A673 (cell line): ENCODE results near the gene GDA. TPM values are rescaled to one million over a fixed set of nuclear protein-coding genes. Genes with fewer than 3 reads are reported as not detected.

Experiments
- BruUV-seq: library from RNA; stranded (reverse); fragments of 400-500 nt; replicated peaks from 2 replicates; lab custom pipeline; 2021; lab: Mats Ljungman, UMichigan
- CTCF ChIA-PET: fragments of 300-600 bp; sonication (Branson Sonifier 250); formaldehyde crosslinking; loops from one replicate; lab custom pipeline; 2022; ENCODE audit warnings: antibody characterized with exemption; lab: Charles Lee
- POLR2A ChIA-PET: fragments of 300-600 bp; sonication (Branson Sonifier 250); formaldehyde crosslinking; loops from one replicate; lab custom pipeline; 2022; ENCODE audit warnings: antibody characterized with exemption; ENCODE audit not compliant: low non-redundant PET; lab: Charles Lee
- DNase-seq: peaks from one replicate; pipeline ENCODE4 v3.0.0-alpha.2; 2015; ENCODE audit warnings: low spot score
- H3K27ac ChIP-seq: fragments of 200-600 bp; sonication (generic); 2 replicates; pipeline ENCODE4 v1.5.1; 2016; ENCODE audit warnings: mixed run types, low read depth, mild to moderate bottlenecking, mixed read lengths, antibody characterized with exemption, low read length; ENCODE audit not compliant: poor library complexity, severe bottlenecking
- H3K27me3 ChIP-seq: fragments of 200-600 bp; sonication (generic); replicated peaks from 2 replicates; pipeline ENCODE4 v1.6.1; 2017; ENCODE audit warnings: mixed run types, low read depth, mild to moderate bottlenecking, mixed read lengths, antibody characterized with exemption, low read length; ENCODE audit not compliant: insufficient read depth, poor library complexity
- H3K36me3 ChIP-seq: fragments of 200-600 bp; sonication (generic); 2 replicates; pipeline ENCODE4 v1.6.1; 2016; ENCODE audit warnings: mixed run types, mild to moderate bottlenecking, mixed read lengths, antibody characterized with exemption, low read length; ENCODE audit not compliant: insufficient read depth, poor library complexity, severe bottlenecking
- H3K4me1 ChIP-seq: fragments of 200-600 bp; sonication (generic); 2 replicates; pipeline ENCODE4 v1.6.1; 2017; ENCODE audit warnings: mixed run types, mild to moderate bottlenecking, mixed read lengths, antibody characterized with exemption, low read length; ENCODE audit not compliant: insufficient read depth, poor library complexity, severe bottlenecking
- H3K4me3 ChIP-seq: fragments of 200-600 bp; sonication (generic); 2 replicates; pipeline ENCODE4 v1.5.1; 2016; ENCODE audit warnings: low read depth, mixed run types, mild to moderate bottlenecking, mixed read lengths, low read length; ENCODE audit not compliant: poor library complexity, severe bottlenecking
- H3K9me3 ChIP-seq: fragments of 200-600 bp; sonication (generic); 2 replicates; pipeline ENCODE4 v1.6.1; 2016; ENCODE audit warnings: mixed run types, low read depth, mild to moderate bottlenecking, mixed read lengths, antibody characterized with exemption, low read length; ENCODE audit not compliant: poor library complexity, severe bottlenecking
- EZH2 ChIP-seq: fragments of 200-600 bp; sonication (generic); IDR thresholded peaks from 2 replicates; pipeline ENCODE4 v1.6.1; 2017; ENCODE audit warnings: borderline replicate concordance, low read depth, mild to moderate bottlenecking, mixed read lengths, antibody characterized with exemption, low read length; ENCODE audit not compliant: poor library complexity, severe bottlenecking
- intact Hi-C: fragments of 100-400 bp; cut with micrococcal nuclease; formaldehyde crosslinking; loops from one replicate; pipeline ENCODE4 v1.10.0; 2022; ENCODE audit not compliant: unreplicated experiment
- total RNA-seq: library from RNA; stranded (reverse); gene quantifications from 2 replicates; pipeline ENCODE4 v1.2.3, GENCODE V29; 2021
- TF ChIP-seq, protein P1 (sequence below): fragments of 300-800, 200-600 bp; sonication (generic); conservative IDR thresholded peaks from 2 replicates; pipeline ENCODE4 v1.5.1; 2017; ENCODE audit warnings: low read depth, mild to moderate bottlenecking, antibody characterized with exemption, low read length, moderate library complexity, mixed read lengths

The GDA gene
- total RNA-seq, 1 experiment from 2014 or later: not detected

DNA sequence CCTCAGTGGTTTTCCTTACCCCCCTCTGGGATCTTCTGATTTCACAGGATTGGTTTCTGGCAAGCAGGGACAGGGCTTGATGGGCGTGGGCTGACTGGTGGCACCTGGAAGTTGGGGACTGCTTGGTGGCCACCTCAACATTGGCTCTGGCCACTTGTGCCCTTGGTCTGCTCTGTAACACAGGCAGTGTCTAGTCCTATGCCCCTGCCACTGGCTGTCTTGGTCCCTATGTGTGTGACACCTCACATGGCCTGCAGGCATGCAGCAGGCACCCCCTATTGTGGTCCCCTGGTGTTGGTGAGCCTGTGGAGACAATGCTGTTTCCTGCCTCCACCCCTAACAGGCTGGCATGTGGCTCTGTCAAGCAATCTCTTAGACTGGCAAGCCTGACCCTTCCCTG, 71.3 kb downstream of the GDA start:
- DNase-seq: no peak
- CTCF ChIA-PET: no interaction called here
- no TSS peak for BruUV-seq
- no peak for TF ChIP-seq EZH2
- TF ChIP-seq, protein P1, sequence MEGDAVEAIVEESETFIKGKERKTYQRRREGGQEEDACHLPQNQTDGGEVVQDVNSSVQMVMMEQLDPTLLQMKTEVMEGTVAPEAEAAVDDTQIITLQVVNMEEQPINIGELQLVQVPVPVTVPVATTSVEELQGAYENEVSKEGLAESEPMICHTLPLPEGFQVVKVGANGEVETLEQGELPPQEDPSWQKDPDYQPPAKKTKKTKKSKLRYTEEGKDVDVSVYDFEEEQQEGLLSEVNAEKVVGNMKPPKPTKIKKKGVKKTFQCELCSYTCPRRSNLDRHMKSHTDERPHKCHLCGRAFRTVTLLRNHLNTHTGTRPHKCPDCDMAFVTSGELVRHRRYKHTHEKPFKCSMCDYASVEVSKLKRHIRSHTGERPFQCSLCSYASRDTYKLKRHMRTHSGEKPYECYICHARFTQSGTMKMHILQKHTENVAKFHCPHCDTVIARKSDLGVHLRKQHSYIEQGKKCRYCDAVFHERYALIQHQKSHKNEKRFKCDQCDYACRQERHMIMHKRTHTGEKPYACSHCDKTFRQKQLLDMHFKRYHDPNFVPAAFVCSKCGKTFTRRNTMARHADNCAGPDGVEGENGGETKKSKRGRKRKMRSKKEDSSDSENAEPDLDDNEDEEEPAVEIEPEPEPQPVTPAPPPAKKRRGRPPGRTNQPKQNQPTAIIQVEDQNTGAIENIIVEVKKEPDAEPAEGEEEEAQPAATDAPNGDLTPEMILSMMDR: no peak
- POLR2A ChIA-PET: no interaction called here
- Histone ChIP-seq H3K27me3 (no peaks in the 10 kb centered on the region), H3K27ac (no peak overlapping the region), H3K4me3 (no peak overlapping the region), H3K4me1 (no peaks in the 10 kb centered on the region), H3K9me3 (no peaks in the 10 kb centered on the region), H3K36me3 (no peaks in the 10 kb centered on the region)
- intact Hi-C loops: no loop called here

DNA sequence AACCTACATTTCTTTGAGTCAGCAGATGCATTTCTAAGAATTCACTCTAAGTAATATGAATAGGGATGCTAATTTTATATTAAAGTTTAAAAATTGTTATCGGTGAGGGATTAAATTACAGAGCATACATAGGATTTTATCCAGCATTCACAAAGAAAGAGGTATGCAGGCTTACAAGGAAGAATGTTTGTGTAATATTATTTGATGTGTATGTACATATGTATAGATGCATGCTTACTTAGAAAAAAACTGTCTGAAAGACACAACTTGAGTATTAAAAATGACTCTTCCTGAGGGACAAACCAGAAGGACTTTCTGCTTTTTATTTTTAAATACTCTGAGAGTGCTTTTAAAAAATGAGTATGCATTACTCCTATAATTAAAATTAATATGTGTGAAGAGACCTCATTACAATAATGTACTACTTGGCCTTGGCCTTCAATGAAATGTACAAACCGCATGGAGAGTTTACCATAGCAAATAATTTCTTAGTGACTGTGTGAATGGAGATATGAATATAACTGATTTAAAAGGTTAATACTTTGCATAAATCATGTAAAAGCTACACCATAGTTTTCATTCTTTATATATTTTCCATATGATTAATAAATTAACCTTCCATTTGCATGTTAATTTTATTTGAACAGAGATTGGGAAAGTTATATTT, 77.0 kb downstream of the GDA start:
- H3K9me3 ChIP-seq: no peaks in the 10 kb centered on the region
- no peak overlapping the region for H3K4me3 ChIP-seq
- H3K4me1 ChIP-seq: no peaks in the 10 kb centered on the region
- ChIA-PET CTCF (no interaction called here), POLR2A (no interaction called here)
- BruUV-seq: no TSS peak
- no peaks in the 10 kb centered on the region for H3K36me3 ChIP-seq
- TF ChIP-seq, protein P1: no peak
- no peak for TF ChIP-seq EZH2
- H3K27me3 ChIP-seq: no peaks in the 10 kb centered on the region
- H3K27ac ChIP-seq: no peak overlapping the region
- DNase-seq: no peak
- intact Hi-C loops: no loop called here

DNA sequence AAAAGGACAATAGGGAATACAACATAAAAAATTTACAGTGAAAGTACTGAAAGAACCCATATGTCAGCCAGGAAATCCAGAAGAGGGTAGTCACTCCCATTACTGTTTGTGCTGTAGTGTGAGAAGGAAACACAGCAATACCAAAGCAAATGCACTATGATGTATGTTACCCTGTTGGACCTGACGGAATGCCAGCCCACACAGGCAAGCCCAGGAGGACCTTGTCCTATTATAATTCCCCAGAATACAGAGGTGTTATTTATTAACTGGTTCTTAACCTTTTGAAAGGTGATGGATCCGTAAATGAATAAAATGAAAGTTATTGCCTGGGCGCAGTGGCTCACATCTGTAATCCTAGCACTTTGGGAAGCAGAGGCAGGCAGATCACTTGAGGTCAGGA, 79.0 kb downstream of the GDA start:
- intact Hi-C loops: no loop called here
- Histone ChIP-seq H3K4me1 (no peaks in the 10 kb centered on the region), H3K27ac (no peak overlapping the region), H3K36me3 (no peaks in the 10 kb centered on the region), H3K9me3 (no peaks in the 10 kb centered on the region), H3K4me3 (no peak overlapping the region), H3K27me3 (no peaks in the 10 kb centered on the region)
- TF ChIP-seq, protein P1: no peak
- no peak for TF ChIP-seq EZH2
- CTCF ChIA-PET: no interaction called here
- BruUV-seq: no TSS peak
- no peak for DNase-seq
- POLR2A ChIA-PET: no interaction called here
